ES-I3 (cell line): Measurements from ENCODE around the gene ATP8B3.
A peak's percentile ranks its signal among the peaks of the same experiment; 100 is the strongest.

Source experiments
- H3K36me3 ChIP-seq: 2 replicates; pipeline ENCODE4 v1.6.1; 2013; ENCODE audit warnings: mild to moderate bottlenecking, low read length, control low read depth, moderate library complexity; ENCODE audit not compliant: insufficient read depth
- H3K4me1 ChIP-seq: 2 replicates; pipeline ENCODE4 v1.6.1; 2013; ENCODE audit warnings: mild to moderate bottlenecking, control low read depth, low read length; ENCODE audit not compliant: insufficient read depth
- H3K9ac ChIP-seq: 2 replicates; pipeline ENCODE4 v1.6.1; 2013; ENCODE audit warnings: low read depth, mild to moderate bottlenecking, low read length, moderate library complexity
- H3K9me3 ChIP-seq: 2 replicates; pipeline ENCODE4 v1.6.1; 2013; ENCODE audit warnings: mild to moderate bottlenecking, low read length, moderate library complexity; ENCODE audit not compliant: control insufficient read depth, insufficient read depth

ATP8B3 gene

DNA sequence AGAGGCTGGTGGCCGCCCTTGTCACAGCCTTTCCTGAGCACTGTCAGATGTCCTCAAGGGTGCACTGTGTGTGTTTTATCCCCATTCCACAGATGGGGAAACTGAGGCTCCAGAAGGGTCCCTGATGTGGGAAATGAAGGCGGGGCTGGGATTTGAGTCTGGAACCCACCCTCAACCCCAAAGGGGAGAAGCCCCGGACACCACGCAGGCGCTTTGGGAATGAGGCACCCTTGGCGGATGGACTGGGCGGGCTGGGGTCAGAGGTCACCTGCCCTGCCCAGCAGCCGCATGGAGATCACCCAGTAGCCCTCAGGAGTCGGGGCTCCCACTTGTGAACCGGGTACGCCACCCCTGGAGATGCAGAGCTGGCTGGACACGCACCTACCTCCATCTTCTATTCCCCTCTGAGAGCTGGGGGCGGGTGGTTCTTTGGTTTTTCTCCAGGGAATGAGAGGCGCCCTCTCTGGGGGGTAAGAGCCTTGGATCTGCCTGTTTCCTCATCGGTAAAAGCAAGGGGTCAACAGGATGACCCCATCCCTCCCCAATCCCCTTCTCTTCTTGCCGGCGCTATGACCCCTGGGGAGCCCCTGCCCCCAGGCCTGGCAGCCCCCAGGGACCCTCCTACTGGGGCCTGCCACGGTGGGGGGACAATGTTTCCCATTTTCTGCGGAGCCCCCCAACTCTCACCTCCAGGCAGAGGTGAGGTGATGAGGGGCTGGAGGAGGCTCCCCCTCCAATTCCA lies 67.1 kb downstream of the ATP8B3 start:
- Histone ChIP-seq H3K36me3 (no peaks in the 10 kb centered on the region), H3K4me1 (no peaks in the 10 kb centered on the region; the same call in 1 of the 2 replicates), H3K9me3 (no peaks in the 10 kb centered on the region), H3K9ac (peak overlapping the region; percentile 39; the same call in 1 of the 2 replicates)

- H3K9ac ChIP-seq = no peak overlapping the region
- no peaks in the 10 kb centered on the region for H3K9me3 ChIP-seq
- no peaks in the 10 kb centered on the region; the same call in 1 of the 2 replicates for H3K4me1 ChIP-seq
Measured at GRCh38 chr19:1744133-1744665, 67.9 kb downstream of the ATP8B3 start.

DNA sequence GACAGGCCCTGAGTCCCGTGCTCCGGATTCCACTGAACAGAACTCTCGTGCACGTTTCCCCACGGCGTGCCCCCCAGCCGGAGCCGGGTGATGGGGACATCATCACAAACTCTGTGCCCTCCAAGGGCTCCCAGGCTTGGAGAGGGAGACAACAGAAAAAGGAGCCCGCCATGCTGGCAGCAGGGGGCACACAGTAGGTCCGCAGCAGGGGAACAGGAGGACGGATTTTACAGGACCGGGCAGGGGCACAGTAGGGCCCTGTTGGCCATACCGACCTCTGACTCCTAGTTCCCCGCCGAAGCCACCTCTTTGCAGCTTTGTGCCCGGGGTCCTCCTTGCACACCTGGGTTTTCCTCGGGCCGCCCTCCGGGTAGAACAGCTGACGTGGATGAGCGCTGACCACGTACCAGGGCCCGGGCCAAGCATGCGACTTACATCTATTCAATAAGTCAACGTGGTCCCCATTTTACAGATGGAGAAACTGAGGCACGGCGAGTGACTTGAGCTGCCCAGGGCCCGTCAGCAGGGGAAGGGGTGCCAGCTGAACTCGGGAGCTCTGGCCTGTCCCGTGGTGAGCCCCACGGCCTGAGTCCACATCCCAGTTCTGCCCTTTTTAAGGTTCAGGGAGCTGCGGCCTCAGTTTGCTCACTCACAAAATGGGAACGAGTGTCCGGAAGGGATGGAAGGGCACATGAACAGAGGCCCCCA lies 68.9 kb downstream of the ATP8B3 start:
- H3K36me3 ChIP-seq = no peaks in the 10 kb centered on the region
- no peaks in the 10 kb centered on the region for H3K9me3 ChIP-seq
- H3K4me1 ChIP-seq = no peaks in the 10 kb centered on the region; the same call in 1 of the 2 replicates
- no peak overlapping the region for H3K9ac ChIP-seq

More at GRCh38 chr19:1744133-1744665, 67.9 kb downstream of the ATP8B3 start:
- no peaks in the 10 kb centered on the region for H3K36me3 ChIP-seq

DNA sequence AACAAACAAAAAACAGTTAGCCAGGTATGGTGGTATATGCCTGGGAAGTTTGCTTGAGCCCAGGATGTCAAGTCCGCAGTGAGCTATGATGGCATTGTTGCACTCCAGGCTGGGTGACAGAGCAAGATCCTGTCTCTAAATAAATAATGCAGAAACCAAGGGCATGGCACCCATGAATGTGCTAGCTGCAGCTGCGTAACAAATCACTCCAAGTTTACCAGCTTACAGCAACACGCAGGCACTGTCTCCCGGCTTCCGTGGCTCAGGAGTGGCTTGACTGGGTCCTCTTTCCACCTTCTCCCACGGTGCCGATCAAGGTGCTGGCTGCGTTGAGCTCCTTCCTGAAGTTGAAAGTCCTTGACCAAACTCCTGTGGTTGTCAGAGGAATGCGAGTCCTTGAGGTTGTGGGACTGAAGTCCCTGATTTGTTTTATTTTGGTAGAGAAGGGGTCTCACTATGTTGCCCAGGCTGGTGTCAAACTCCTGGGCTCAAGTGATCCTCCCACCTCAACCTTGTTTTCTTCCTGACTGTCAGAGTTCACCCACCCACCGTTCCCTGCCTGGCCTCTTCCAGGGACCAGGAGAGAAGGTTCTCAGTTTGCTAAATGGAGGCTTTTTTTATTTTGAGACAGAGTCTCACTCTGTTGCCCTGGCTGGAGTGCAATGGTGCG lies 72.0 kb downstream of the ATP8B3 start:
- Histone ChIP-seq H3K36me3 (no peaks in the 10 kb centered on the region), H3K9ac (no peak overlapping the region), H3K9me3 (no peaks in the 10 kb centered on the region), H3K4me1 (no peaks in the 10 kb centered on the region)

GRCh38 chr19:1736927-1737326 lies 75.1 kb downstream of the ATP8B3 start:
- no peak overlapping the region for H3K9ac ChIP-seq
- no peaks in the 10 kb centered on the region for H3K4me1 ChIP-seq
- no peaks in the 10 kb centered on the region for H3K9me3 ChIP-seq
- H3K36me3 ChIP-seq = no peaks in the 10 kb centered on the region

GRCh38 chr19:1736280-1736679 lies 75.8 kb downstream of the ATP8B3 start:
- Histone ChIP-seq H3K9me3 (no peaks in the 10 kb centered on the region), H3K9ac (no peak overlapping the region), H3K36me3 (no peaks in the 10 kb centered on the region), H3K4me1 (no peaks in the 10 kb centered on the region)

GRCh38 chr19:1734321-1734966 lies 77.6 kb downstream of the ATP8B3 start:
- H3K9ac ChIP-seq = 0 out of 2 replicates have a peak overlapping the region, but pooled peaks have one; percentile 15
- H3K4me1 ChIP-seq = no peaks in the 10 kb centered on the region
- H3K36me3 ChIP-seq = no peaks in the 10 kb centered on the region

More at GRCh38 chr19:1734321-1734966, 77.6 kb downstream of the ATP8B3 start:
- no peaks in the 10 kb centered on the region for H3K9me3 ChIP-seq
